CD8-positive, alpha-beta memory T cell (primary cell): ENCODE results near the gene ARID3A. TPM values are rescaled to one million over a fixed set of nuclear protein-coding genes. Genes with fewer than 3 reads are reported as not detected.
"Not testable (repeated sequence)": the region's sequence is repeated elsewhere in the genome, so short reads cannot be mapped to it uniquely, and the experiment has no call there.

Experiments
- CTCF ChIA-PET: fragments of 350-600 bp; sonication (Branson Sonifier 250); formaldehyde crosslinking; loops from one replicate; lab custom pipeline; 2021; ENCODE audit warnings: antibody characterized with exemption; lab: Charles Lee
- POLR2A ChIA-PET: fragments of 350-600 bp; sonication (Branson Sonifier 250); formaldehyde crosslinking; loops from one replicate; lab custom pipeline; 2021; ENCODE audit warnings: antibody characterized with exemption; lab: Charles Lee
- DNase-seq, 5 donors: peaks; one replicate each; pipeline versions ENCODE4 v3.0.0 to v3.0.0-alpha.2; 2020 to 2022; ENCODE audit warnings: mixed read lengths in 1 of 5
- H3K27ac ChIP-seq: one replicate; pipeline ENCODE4 v1.7.0; 2013; ENCODE audit warnings: low read depth, mild to moderate bottlenecking, low read length, moderate library complexity
- H3K27me3 ChIP-seq: 2 replicates; pipeline ENCODE4 v1.7.0; 2013; ENCODE audit warnings: low read length, mild to moderate bottlenecking; ENCODE audit not compliant: insufficient read depth, poor library complexity, severe bottlenecking
- H3K36me3 ChIP-seq: 2 replicates; pipeline ENCODE4 v1.7.0; 2013; ENCODE audit warnings: mild to moderate bottlenecking, low read length, moderate library complexity; ENCODE audit not compliant: insufficient read depth
- H3K4me1 ChIP-seq: 2 replicates; pipeline ENCODE4 v1.7.0; 2013; ENCODE audit warnings: mild to moderate bottlenecking, low read length, moderate library complexity; ENCODE audit not compliant: insufficient read depth
- H3K4me3 ChIP-seq: 2 replicates; pipeline ENCODE4 v1.7.0; 2013; ENCODE audit warnings: mild to moderate bottlenecking, low read length
- H3K9me3 ChIP-seq: 2 replicates; pipeline ENCODE4 v1.7.0; 2013; ENCODE audit warnings: mild to moderate bottlenecking, low read length
- H3K27ac Mint-ChIP-seq, 8 donors: one replicate each; pipeline ENCODE4 v1.8.0; 2020 to 2021; ENCODE audit warnings: mixed read lengths in 8 of 8, mild to moderate bottlenecking in 6 of 8, inconsistent platforms in 3 of 8, moderate library complexity in 3 of 8
- H3K27me3 Mint-ChIP-seq, 2 donors: one replicate each; pipeline ENCODE4 v1.8.0; 2020 to 2021; ENCODE audit warnings: mixed read lengths in 2 of 2, mild to moderate bottlenecking in 1 of 2, moderate library complexity in 1 of 2
- H3K36me3 Mint-ChIP-seq, 3 donors: one replicate each; pipeline ENCODE4 v1.8.0; 2020 to 2021; ENCODE audit warnings: mixed read lengths in 3 of 3, inconsistent platforms in 1 of 3, mild to moderate bottlenecking in 1 of 3
- H3K4me1 Mint-ChIP-seq, 3 donors: one replicate each; pipeline ENCODE4 v1.8.0; 2020 to 2021; ENCODE audit warnings: mixed read lengths in 3 of 3, inconsistent platforms in 1 of 3, mild to moderate bottlenecking in 1 of 3
- H3K4me3 Mint-ChIP-seq, 7 donors: one replicate each; pipeline ENCODE4 v1.8.0; 2020 to 2021; ENCODE audit warnings: mixed read lengths in 7 of 7, mild to moderate bottlenecking in 6 of 7, moderate library complexity in 4 of 7, inconsistent platforms in 2 of 7
- H3K9me3 Mint-ChIP-seq, 5 donors: one replicate each; pipeline ENCODE4 v1.8.0; 2020 to 2022; ENCODE audit warnings: mixed read lengths in 5 of 5, mild to moderate bottlenecking in 3 of 5, moderate library complexity in 2 of 5, inconsistent platforms in 1 of 5
- polyA plus RNA-seq: library from polyadenylated mRNA; unstranded; fragments of 300-500 nt; fragmentation: Illumina TruSeq; gene quantifications from one replicate; pipeline ENCODE4 v1.2.3, GENCODE V29; 2021
- total RNA-seq, 2 experiments: library from RNA; stranded (reverse); gene quantifications; one replicate each; pipeline ENCODE4 v1.2.3, GENCODE V29; 2021

Gene ARID3A
- total and polyA plus RNA-seq, 3 experiments from 2014 or later = 0.49 to 15.9 (median 12.8) TPM

DNA sequence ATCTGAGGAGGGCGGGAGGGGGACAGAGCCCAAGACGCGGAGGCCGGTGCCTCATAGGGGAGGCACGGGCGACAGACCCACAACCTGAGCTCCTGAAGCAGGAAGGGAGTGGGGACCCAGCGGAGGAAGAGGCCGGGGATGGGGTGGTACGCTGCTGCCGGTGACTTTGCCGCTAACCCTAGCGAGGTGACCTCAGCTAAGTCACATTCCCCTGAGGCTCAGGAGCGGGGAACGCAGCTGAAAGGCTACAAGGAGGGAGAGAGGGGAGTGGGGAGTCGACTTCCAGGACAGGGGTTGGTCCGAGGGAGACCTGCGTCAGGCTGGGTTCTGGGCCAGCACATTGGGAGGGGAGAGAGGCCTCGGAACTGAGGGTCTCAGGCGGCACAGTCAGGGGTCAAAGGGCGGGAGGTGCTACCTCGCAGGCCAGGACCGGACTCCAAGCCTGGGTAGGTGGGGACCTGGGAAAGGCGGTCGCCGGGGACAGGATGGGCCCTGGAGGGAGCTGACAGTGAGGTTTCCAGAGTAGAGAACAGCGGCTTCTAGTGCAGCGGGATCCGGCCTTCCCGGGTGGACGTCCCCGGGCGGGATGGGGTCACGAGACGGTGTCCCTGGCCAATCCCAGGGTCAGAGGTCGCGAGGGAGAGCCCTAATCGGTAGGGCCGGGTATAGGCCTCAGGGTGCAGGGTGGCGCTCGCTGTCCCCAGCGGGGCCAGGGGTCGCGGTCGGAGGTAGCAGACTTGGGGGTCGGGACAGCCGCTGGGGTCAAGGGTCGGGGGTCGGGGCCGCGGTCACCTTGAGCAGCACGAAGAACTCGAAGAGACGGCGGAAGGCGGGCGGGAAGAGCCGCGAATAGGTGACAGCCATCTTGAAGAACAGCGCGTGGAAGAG lies 94.4 kb downstream of the ARID3A start:
- peaks cover 0 to 25% (median 0%) of the 10 kb centered on the region in 3 donors for H3K36me3 Mint-ChIP-seq
- Histone ChIP-seq H3K27me3 (no peaks in the 10 kb centered on the region), H3K36me3 (peaks cover 5% of the 10 kb centered on the region), H3K4me3 (peak overlapping the region; percentile 71), H3K27ac (peak overlapping the region; percentile 97), H3K9me3 (no peaks in the 10 kb centered on the region), H3K4me1 (peaks cover 60% of the 10 kb centered on the region)
- peaks cover 0 to 6% of the 10 kb centered on the region in 2 donors for H3K27me3 Mint-ChIP-seq
- POLR2A ChIA-PET = interaction anchor here (1.0 to 1.9 kb wide), 5 partner anchors 10 to 68 kb away, joined by 3 to 18 read pairs (median 12); partner anchors contain the start of gene ARHGAP45
- peak in 1 of 5 donors; percentile 70 for DNase-seq
- peak overlapping the region; percentile 76 to 95 (median 89) for H3K4me3 Mint-ChIP-seq
- H3K9me3 Mint-ChIP-seq = peaks cover 0 to 3% (median 0%) of the 10 kb centered on the region in 5 donors
- CTCF ChIA-PET = interaction anchor here (1.0 to 4.2 kb wide), 9 partner anchors 9 to 99 kb away, joined by 3 to 15 read pairs (median 3); partner anchors contain the start of genes ARHGAP45, POLR2E and WDR18
- peak overlapping the region; percentile 82 to 99 (median 92) for H3K27ac Mint-ChIP-seq
- H3K4me1 Mint-ChIP-seq = peaks cover 23 to 63% (median 41%) of the 10 kb centered on the region in 3 donors

DNA sequence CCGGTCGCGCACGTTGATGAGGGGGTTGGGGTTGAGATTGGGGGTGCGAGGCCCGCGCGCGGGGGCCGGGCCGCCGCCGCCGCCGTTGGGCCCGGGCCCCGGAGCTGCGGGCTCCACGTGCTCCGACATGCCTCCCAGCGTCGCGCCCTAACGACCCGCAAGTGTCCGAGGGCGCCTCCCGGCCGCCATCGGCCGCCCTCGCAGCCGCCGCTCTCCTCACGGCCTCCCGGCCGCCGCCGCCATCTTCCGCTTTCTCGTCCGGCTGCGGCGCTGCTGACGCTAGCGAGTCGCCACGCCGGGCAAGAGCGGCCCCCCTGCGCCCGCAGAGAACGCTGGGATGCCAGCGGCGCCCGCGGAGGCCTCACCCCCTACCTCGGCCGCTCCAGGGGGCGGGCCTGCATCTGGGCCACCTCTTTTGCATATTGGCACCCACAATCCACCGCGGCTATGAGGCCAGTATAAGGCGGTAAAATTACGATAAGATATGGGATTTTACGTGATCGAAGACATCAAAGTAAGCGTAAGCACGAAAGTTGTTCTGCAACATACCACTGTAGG lies 95.1 kb downstream of the ARID3A start, which contains the start of gene TMEM259:
TSS of gene TMEM259 (minus strand) at position 256 of the 558 bp plus-strand sequence. CDS start at position 129, 127 bp downstream.
- peak; percentile 96 to 99 (median 98) for DNase-seq
- H3K36me3 Mint-ChIP-seq = peaks cover 0 to 22% (median 0%) of the 10 kb centered on the region in 3 donors
- H3K9me3 Mint-ChIP-seq = peaks cover 0 to 3% (median 0%) of the 10 kb centered on the region in 5 donors
- peak within 1 kb of the TSS; percentile 97 for H3K27ac ChIP-seq
- peak within 1 kb of the TSS; percentile 71 for H3K4me3 ChIP-seq
- no peaks in the 10 kb centered on the region for H3K27me3 ChIP-seq
- peak within 1 kb of the TSS; percentile 76 to 95 (median 89) for H3K4me3 Mint-ChIP-seq
- H3K36me3 ChIP-seq = peaks cover 5% of the 10 kb centered on the region
- CTCF ChIA-PET = interaction anchor here (0.7 to 4.2 kb wide), 11 partner anchors 10 to 223 kb away, joined by 3 to 15 read pairs (median 5); partner anchors contain the start of genes ABCA7, ARHGAP45, GRIN3B and WDR18
- peaks cover 59% of the 10 kb centered on the region for H3K4me1 ChIP-seq
- POLR2A ChIA-PET = interaction anchor here (0.6 to 2.6 kb wide), 16 partner anchors 8 to 392 kb away, joined by 3 to 24 read pairs (median 6); partner anchors contain the start of genes ABCA7, ARHGAP45, CIRBP and GPX4
- peaks cover 0 to 6% of the 10 kb centered on the region in 2 donors for H3K27me3 Mint-ChIP-seq
- H3K27ac Mint-ChIP-seq = peak within 1 kb of the TSS; percentile 98 to 100 (median 99)
- H3K4me1 Mint-ChIP-seq = peaks cover 24 to 60% (median 44%) of the 10 kb centered on the region in 3 donors
- H3K9me3 ChIP-seq = no peaks in the 10 kb centered on the region

DNA sequence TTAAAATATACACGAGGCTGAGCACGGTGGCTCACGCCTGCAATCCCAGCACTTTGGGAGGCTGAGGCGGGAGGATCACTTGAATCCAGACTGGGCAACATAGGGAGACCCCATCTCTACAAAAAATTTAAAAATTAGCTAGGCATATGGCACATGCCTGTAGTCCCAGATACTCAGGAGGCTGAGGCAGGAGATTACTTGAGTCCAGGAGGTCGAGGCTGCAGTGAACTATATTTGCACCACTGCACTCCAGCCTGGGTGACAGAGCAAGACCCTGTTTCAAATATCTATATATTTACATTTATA lies 98.0 kb downstream of the ARID3A start:
- peak overlapping the region in 2 of 7 donors; percentile 56 to 70 for H3K4me3 Mint-ChIP-seq
- not testable (repeated sequence) for H3K9me3 Mint-ChIP-seq, DNase-seq, H3K4me3 ChIP-seq, H3K9me3 ChIP-seq, H3K36me3 ChIP-seq, H3K27me3 ChIP-seq, H3K27me3 Mint-ChIP-seq, H3K27ac ChIP-seq
- CTCF ChIA-PET = interaction anchor here (1.2 to 2.2 kb wide), 2 partner anchors 41 to 56 kb away, joined by 4 to 7 read pairs; no protein-coding TSS in a partner anchor
- H3K4me1 Mint-ChIP-seq = peaks cover 18 to 46% (median 29%) of the 10 kb centered on the region in 3 donors
- peaks cover 0 to 23% (median 0%) of the 10 kb centered on the region in 3 donors for H3K36me3 Mint-ChIP-seq
- POLR2A ChIA-PET = interaction anchor here (0.6 kb wide), 1 partner anchor 707 kb away, joined by 4 read pairs; no protein-coding TSS in a partner anchor
- peaks cover 34% of the 10 kb centered on the region for H3K4me1 ChIP-seq
- H3K27ac Mint-ChIP-seq = peak overlapping the region in 2 of 8 donors; percentile 42 to 43

DNA sequence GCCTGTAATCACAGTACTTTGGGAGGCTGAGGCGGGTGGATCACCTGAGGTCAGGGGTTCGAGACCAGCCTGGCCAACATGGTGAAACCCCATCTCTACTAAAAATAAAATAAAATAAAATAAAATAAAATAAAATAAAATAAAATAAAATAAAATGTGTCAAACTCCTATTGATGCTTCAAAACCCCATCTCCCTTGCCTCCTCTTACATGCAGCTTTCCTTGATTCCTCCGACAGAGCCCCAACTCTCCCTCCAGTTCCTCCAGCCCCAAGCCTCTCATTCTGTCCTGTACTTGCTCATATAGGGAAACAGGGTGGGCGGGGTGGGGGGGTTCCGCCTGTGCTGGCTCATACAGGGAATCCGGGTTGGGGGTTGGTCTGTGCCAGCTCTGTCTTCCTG lies 99.2 kb downstream of the ARID3A start:
- Mint-ChIP-seq H3K4me1 (peaks cover 22 to 40% (median 27%) of the 10 kb centered on the region in 3 donors), H3K36me3 (peaks cover 0 to 23% (median 0%) of the 10 kb centered on the region in 3 donors), H3K27ac (peak overlapping the region in 4 of 8 donors; percentile 6 to 58 (median 52)), H3K4me3 (peak overlapping the region in 5 of 7 donors; percentile 48 to 84 (median 63))
- peaks cover 34% of the 10 kb centered on the region for H3K4me1 ChIP-seq
- not testable (repeated sequence) for H3K27me3 ChIP-seq, H3K27ac ChIP-seq, H3K27me3 Mint-ChIP-seq, H3K36me3 ChIP-seq, DNase-seq, H3K9me3 ChIP-seq, H3K4me3 ChIP-seq, H3K9me3 Mint-ChIP-seq
- POLR2A ChIA-PET = interaction anchor here (0.7 to 9.2 kb wide), 7 partner anchors 14 to 828 kb away, joined by 3 to 143 read pairs (median 6); partner anchors contain the start of genes ABCA7 and ARHGAP45
- CTCF ChIA-PET = interaction anchor here (1.3 to 8.4 kb wide), 2 partner anchors 15 to 41 kb away, joined by 4 to 62 read pairs; partner anchors contain the start of genes ABCA7 and ARHGAP45

Other genes starting within 250 kb of the ARID3A start
- 1 to 10 TPM; 7.7 to 8.0 TPM for gene FSTL3, start 249.6 kb upstream of the ARID3A start, total RNA-seq
- 0.81 TPM for gene FSTL3, start 249.6 kb upstream of the ARID3A start, polyA plus RNA-seq
- gene PRSS57, start 230.6 kb upstream of the ARID3A start, total RNA-seq = not detected
- not detected for gene PRSS57, start 230.6 kb upstream of the ARID3A start, polyA plus RNA-seq
- gene PALM, start 217.1 kb upstream of the ARID3A start, total RNA-seq = not detected
- gene PALM, start 217.1 kb upstream of the ARID3A start, polyA plus RNA-seq = not detected
- not detected for gene MISP, start 174.9 kb upstream of the ARID3A start, total RNA-seq
- gene MISP, start 174.9 kb upstream of the ARID3A start, polyA plus RNA-seq = not detected
- gene PTBP1, start 128.6 kb upstream of the ARID3A start, total RNA-seq = 100 to 1,000 TPM; 969 to 978 TPM
- 177 TPM for gene PTBP1, start 128.6 kb upstream of the ARID3A start, polyA plus RNA-seq
- gene PLPPR3, start 104.1 kb upstream of the ARID3A start, total RNA-seq = not detected
- gene PLPPR3, start 104.1 kb upstream of the ARID3A start, polyA plus RNA-seq = not detected
- not detected for gene AZU1, start 98.2 kb upstream of the ARID3A start, total RNA-seq
- not detected for gene AZU1, start 98.2 kb upstream of the ARID3A start, polyA plus RNA-seq
- not detected for gene PRTN3, start 85.0 kb upstream of the ARID3A start, total RNA-seq
- not detected for gene PRTN3, start 85.0 kb upstream of the ARID3A start, polyA plus RNA-seq
- gene ELANE, start 73.7 kb upstream of the ARID3A start, total RNA-seq = not detected
- gene ELANE, start 73.7 kb upstream of the ARID3A start, polyA plus RNA-seq = not detected
- 1 to 10 TPM in 1 of 2 experiments, under 1 TPM in 1; 0.89 to 1.5 TPM for gene CFD, start 66.4 kb upstream of the ARID3A start, total RNA-seq
- gene CFD, start 66.4 kb upstream of the ARID3A start, polyA plus RNA-seq = 6.9 TPM
- 10 to 100 TPM; 57.4 to 59.4 TPM for gene MED16, start 32.8 kb upstream of the ARID3A start, total RNA-seq
- gene MED16, start 32.8 kb upstream of the ARID3A start, polyA plus RNA-seq = 109 TPM
- gene RNU6-9, start 32.6 kb upstream of the ARID3A start, total RNA-seq = not detected
- not detected for gene RNU6-9, start 32.6 kb upstream of the ARID3A start, polyA plus RNA-seq
- gene R3HDM4, start 12.8 kb upstream of the ARID3A start, total RNA-seq = 10 to 100 TPM; 60.7 to 65.2 TPM
- gene R3HDM4, start 12.8 kb upstream of the ARID3A start, polyA plus RNA-seq = 197 TPM
- 1 to 10 TPM; 1.2 to 2.3 TPM for gene KISS1R, start 8.7 kb upstream of the ARID3A start, total RNA-seq
- gene KISS1R, start 8.7 kb upstream of the ARID3A start, polyA plus RNA-seq = 0.49 TPM
- gene WDR18, start 58.3 kb downstream of the ARID3A start, total RNA-seq = 100 to 1,000 TPM; 108 to 133 TPM
- 61.3 TPM for gene WDR18, start 58.3 kb downstream of the ARID3A start, polyA plus RNA-seq
- not detected for gene GRIN3B, start 74.4 kb downstream of the ARID3A start, total RNA-seq
- not detected for gene GRIN3B, start 74.4 kb downstream of the ARID3A start, polyA plus RNA-seq
- gene TMEM259, start 95.1 kb downstream of the ARID3A start, total RNA-seq = 100 to 1,000 TPM; 151 to 157 TPM
- gene TMEM259, start 95.1 kb downstream of the ARID3A start, polyA plus RNA-seq = 84.6 TPM
- not detected for gene RNU6-2, start 95.5 kb downstream of the ARID3A start, total RNA-seq
- gene RNU6-2, start 95.5 kb downstream of the ARID3A start, polyA plus RNA-seq = not detected
- gene CNN2, start 100.6 kb downstream of the ARID3A start, total RNA-seq = 10 to 100 TPM; 78.1 to 78.9 TPM
- 792 TPM for gene CNN2, start 100.6 kb downstream of the ARID3A start, polyA plus RNA-seq
- gene ABCA7, start 114.1 kb downstream of the ARID3A start, total RNA-seq = 10 to 100 TPM; 33.8 to 39.5 TPM
- 14.1 TPM for gene ABCA7, start 114.1 kb downstream of the ARID3A start, polyA plus RNA-seq
- 100 to 1,000 TPM; 212 to 220 TPM for gene ARHGAP45, start 141.1 kb downstream of the ARID3A start, total RNA-seq
- 478 TPM for gene ARHGAP45, start 141.1 kb downstream of the ARID3A start, polyA plus RNA-seq
- 100 to 1,000 TPM; 270 to 278 TPM for gene POLR2E, start 169.3 kb downstream of the ARID3A start, total RNA-seq
- gene POLR2E, start 169.3 kb downstream of the ARID3A start, polyA plus RNA-seq = 249 TPM
- gene GPX4, start 178.0 kb downstream of the ARID3A start, total RNA-seq = 100 to 1,000 TPM; 222 TPM
- 373 TPM for gene GPX4, start 178.0 kb downstream of the ARID3A start, polyA plus RNA-seq
- gene SBNO2, start 248.2 kb downstream of the ARID3A start, total RNA-seq = 10 to 100 TPM; 59.0 to 61.0 TPM
- 4.3 TPM for gene SBNO2, start 248.2 kb downstream of the ARID3A start, polyA plus RNA-seq